Progenitor cell of endocrine pancreas (in vitro differentiated cells): Measurements from ENCODE around the gene SYT6. TPM values are rescaled to one million over a fixed set of nuclear protein-coding genes. Genes with fewer than 3 reads are reported as not detected.

Experiments used
- DNase-seq: peaks from one replicate; pipeline ENCODE4 v3.0.0; 2021; ENCODE audit warnings: low spot score; ENCODE audit not compliant: unreplicated experiment
- H3K27ac Mint-ChIP-seq: 2 replicates; pipeline ENCODE4 v1.8.0; 2021; ENCODE audit warnings: mild to moderate bottlenecking, moderate library complexity, mixed read lengths
- H3K27me3 Mint-ChIP-seq: 2 replicates; pipeline ENCODE4 v1.8.0; 2021; ENCODE audit warnings: mixed read lengths
- H3K36me3 Mint-ChIP-seq: 2 replicates; pipeline ENCODE4 v1.8.0; 2022; ENCODE audit warnings: mixed read lengths; ENCODE audit not compliant: insufficient read depth
- H3K4me1 Mint-ChIP-seq: 2 replicates; pipeline ENCODE4 v1.8.0; 2021; ENCODE audit warnings: low read depth, mixed read lengths
- H3K4me3 Mint-ChIP-seq: 2 replicates; pipeline ENCODE4 v1.8.0; 2021; ENCODE audit warnings: low read depth, mild to moderate bottlenecking, moderate library complexity, mixed read lengths
- H3K9me3 Mint-ChIP-seq: 2 replicates; pipeline ENCODE4 v1.8.0; 2021; ENCODE audit warnings: low read depth, mixed read lengths
- CTCF ChIP-seq: fragments of 200-600 bp; sonication (generic); IDR thresholded peaks from one replicate; pipeline ENCODE4 v1.5.0; 2021; ENCODE audit warnings: antibody characterized with exemption, mild to moderate bottlenecking; ENCODE audit not compliant: unreplicated experiment
- total RNA-seq: library from RNA; stranded (reverse); gene quantifications from 2 replicates; pipeline ENCODE4 v1.2.1, GENCODE V29; 2021

The SYT6 gene
- total RNA-seq, 1 donor from 2014 or later, result 0.98 TPM

- Mint-ChIP-seq H3K27me3 (peaks cover 44% of the 10 kb centered on the region), H3K36me3 (no peaks in the 10 kb centered on the region)
These were observed 23.5 kb downstream of the SYT6 start for GRCh38 chr1:114130213-114130612.

GRCh38 chr1:114128293-114128692 lies 25.4 kb downstream of the SYT6 start:
- DNase-seq, result no peak
- Mint-ChIP-seq H3K27ac (no peak overlapping the region), H3K4me3 (no peak overlapping the region), H3K9me3 (no peaks in the 10 kb centered on the region), H3K4me1 (peaks cover 1% of the 10 kb centered on the region), H3K36me3 (no peaks in the 10 kb centered on the region), H3K27me3 (peaks cover 46% of the 10 kb centered on the region)
- no peak for TF ChIP-seq CTCF

More at GRCh38 chr1:114130213-114130612, 23.5 kb downstream of the SYT6 start:
- Mint-ChIP-seq H3K9me3 (no peaks in the 10 kb centered on the region), H3K4me3 (no peak overlapping the region), H3K27ac (no peak overlapping the region), H3K4me1 (peaks cover 4% of the 10 kb centered on the region)
- TF ChIP-seq CTCF, result no peak
- DNase-seq, result no peak

GRCh38 chr1:114126261-114127095 lies 27.2 kb downstream of the SYT6 start:
- TF ChIP-seq CTCF, result no peak
- H3K27me3 Mint-ChIP-seq, result peaks cover 41% of the 10 kb centered on the region
- H3K4me1 Mint-ChIP-seq, result peaks cover 6% of the 10 kb centered on the region
- no peak overlapping the region for H3K4me3 Mint-ChIP-seq
- no peak overlapping the region for H3K27ac Mint-ChIP-seq
- no peak for DNase-seq
- H3K9me3 Mint-ChIP-seq, result no peaks in the 10 kb centered on the region
- H3K36me3 Mint-ChIP-seq, result no peaks in the 10 kb centered on the region

GRCh38 chr1:114124644-114125043 lies 29.0 kb downstream of the SYT6 start:
- H3K27me3 Mint-ChIP-seq, result peaks cover 38% of the 10 kb centered on the region
- peaks cover 6% of the 10 kb centered on the region for H3K4me1 Mint-ChIP-seq
- H3K4me3 Mint-ChIP-seq, result no peak overlapping the region
- no peaks in the 10 kb centered on the region for H3K9me3 Mint-ChIP-seq
- H3K36me3 Mint-ChIP-seq, result no peaks in the 10 kb centered on the region
- no peak for TF ChIP-seq CTCF
- no peak overlapping the region for H3K27ac Mint-ChIP-seq
- no peak for DNase-seq

- DNase-seq, result no peak
- Mint-ChIP-seq H3K36me3 (no peaks in the 10 kb centered on the region), H3K27me3 (peaks cover 36% of the 10 kb centered on the region), H3K4me3 (no peak overlapping the region), H3K4me1 (peaks cover 6% of the 10 kb centered on the region), H3K9me3 (no peaks in the 10 kb centered on the region), H3K27ac (no peak overlapping the region)
- TF ChIP-seq CTCF, result no peak
These were observed 30.6 kb downstream of the SYT6 start for GRCh38 chr1:114122941-114123618.
